Measurements from ENCODE around the gene WNK1.
"Not testable (repeated sequence)": the region's sequence is repeated elsewhere in the genome, so short reads cannot be mapped to it uniquely, and the experiment has no call there.

WNK1 gene

GRCh38 chr12:788288-788687 is 35.9 kb downstream of the WNK1 start:
- TF ChIP-seq, protein P1, sequence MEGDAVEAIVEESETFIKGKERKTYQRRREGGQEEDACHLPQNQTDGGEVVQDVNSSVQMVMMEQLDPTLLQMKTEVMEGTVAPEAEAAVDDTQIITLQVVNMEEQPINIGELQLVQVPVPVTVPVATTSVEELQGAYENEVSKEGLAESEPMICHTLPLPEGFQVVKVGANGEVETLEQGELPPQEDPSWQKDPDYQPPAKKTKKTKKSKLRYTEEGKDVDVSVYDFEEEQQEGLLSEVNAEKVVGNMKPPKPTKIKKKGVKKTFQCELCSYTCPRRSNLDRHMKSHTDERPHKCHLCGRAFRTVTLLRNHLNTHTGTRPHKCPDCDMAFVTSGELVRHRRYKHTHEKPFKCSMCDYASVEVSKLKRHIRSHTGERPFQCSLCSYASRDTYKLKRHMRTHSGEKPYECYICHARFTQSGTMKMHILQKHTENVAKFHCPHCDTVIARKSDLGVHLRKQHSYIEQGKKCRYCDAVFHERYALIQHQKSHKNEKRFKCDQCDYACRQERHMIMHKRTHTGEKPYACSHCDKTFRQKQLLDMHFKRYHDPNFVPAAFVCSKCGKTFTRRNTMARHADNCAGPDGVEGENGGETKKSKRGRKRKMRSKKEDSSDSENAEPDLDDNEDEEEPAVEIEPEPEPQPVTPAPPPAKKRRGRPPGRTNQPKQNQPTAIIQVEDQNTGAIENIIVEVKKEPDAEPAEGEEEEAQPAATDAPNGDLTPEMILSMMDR (IDR thresholded peaks at IDR 0.05; ENCODE audit: insufficient read depth, low read length, poor library complexity, severe bottlenecking) = no peak
- no peaks in the 10 kb centered on the region for H3K27me3 ChIP-seq (replicated peaks; ENCODE audit: control insufficient read depth, insufficient read depth, low read length)
- no peak for DNase-seq (ENCODE audit: extremely low read depth, insufficient read length)
- H3K36me3 ChIP-seq (ENCODE audit: control insufficient read depth, insufficient read depth, low read length) = no peaks in the 10 kb centered on the region; the same call in 1 of the 2 replicates
- no peak overlapping the region for H3K4me3 ChIP-seq (replicated peaks; ENCODE audit: low read depth, low read length)

DNA sequence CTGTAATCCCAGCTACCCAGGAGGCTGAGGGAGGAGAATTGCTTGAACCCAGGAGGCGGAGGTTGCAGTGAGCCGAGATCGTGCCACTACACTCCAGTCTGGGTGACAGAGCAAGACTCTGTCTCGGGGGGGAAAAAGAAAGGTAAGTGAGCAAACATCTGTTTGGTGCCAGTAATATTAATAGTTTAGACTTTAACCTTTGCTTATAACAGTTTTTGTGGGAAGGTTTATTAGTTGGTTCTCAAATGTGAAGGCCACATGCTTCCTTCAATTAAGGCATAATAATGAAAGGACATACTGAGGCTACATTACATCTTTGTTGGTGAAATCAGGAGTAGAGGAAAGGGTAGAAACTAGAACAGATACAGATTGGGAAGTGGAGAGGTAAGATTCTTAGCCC is 36.4 kb downstream of the WNK1 start:
- DNase-seq (ENCODE audit: extremely low read depth, insufficient read length); H3K4me3 ChIP-seq (replicated peaks; ENCODE audit: low read depth, low read length); H3K27me3 ChIP-seq (replicated peaks; ENCODE audit: control insufficient read depth, insufficient read depth, low read length); H3K36me3 ChIP-seq (ENCODE audit: control insufficient read depth, insufficient read depth, low read length): not testable (repeated sequence)

DNA sequence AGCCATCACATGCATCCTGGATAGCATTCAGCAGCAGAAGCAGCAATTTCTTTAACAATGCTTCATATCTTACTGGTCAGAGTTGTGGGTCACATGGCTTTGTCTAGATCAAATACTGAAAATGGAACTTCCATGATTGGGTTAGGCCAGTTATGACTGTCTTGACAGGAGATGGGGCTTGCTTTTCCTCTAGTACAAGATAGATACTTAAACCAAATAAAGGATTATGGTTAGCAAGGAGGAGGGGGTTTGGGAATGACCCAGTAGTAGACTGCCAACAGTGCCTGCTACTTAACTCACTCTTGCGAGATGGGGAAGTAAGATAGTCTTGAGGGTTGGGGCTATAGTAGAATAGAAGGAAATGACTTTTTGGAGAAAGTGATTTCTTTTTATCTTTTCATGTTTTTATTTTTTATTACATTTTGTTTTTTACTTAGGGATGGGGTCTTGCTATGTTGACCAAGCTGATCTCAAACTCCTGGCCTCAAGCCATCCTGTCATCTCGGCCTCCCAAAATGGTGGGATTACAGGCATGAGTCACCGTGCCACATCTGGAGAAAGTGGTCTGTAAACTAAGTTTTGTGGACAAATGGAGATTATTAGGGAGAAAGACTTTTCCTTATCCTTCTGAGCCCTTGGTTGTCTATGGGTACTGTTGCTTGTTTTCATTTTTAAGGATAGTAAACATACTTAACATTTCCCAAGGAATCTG is 37.6 kb downstream of the WNK1 start:
- Histone ChIP-seq H3K27me3 (replicated peaks; ENCODE audit: control insufficient read depth, insufficient read depth, low read length) (no peaks in the 10 kb centered on the region), H3K36me3 (ENCODE audit: control insufficient read depth, insufficient read depth, low read length) (no peaks in the 10 kb centered on the region; the same call in 1 of the 2 replicates), H3K4me3 (replicated peaks; ENCODE audit: low read depth, low read length) (no peak overlapping the region)
- TF ChIP-seq, protein P1 (IDR thresholded peaks at IDR 0.05; ENCODE audit: insufficient read depth, low read length, poor library complexity, severe bottlenecking) = no peak
- DNase-seq (ENCODE audit: extremely low read depth, insufficient read length) = no peak

DNA sequence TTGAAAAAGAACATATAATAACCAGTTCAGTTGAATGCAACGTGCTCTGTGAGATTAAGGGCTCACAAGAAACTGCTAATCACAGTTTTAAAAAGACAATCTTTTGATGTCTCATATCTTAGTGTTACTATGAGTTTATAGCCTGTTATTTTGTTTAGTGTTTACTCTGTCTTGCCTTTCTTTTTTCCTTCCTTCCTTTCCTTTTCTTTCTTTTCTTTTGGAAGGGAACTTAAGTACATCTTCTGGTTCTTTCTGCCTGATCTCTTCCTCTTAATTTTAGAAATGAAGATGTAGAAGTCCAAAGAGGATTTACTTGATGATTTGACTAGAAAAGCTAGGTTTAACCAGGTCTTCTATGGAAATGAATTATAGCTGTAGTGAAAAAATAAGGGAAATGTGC is 38.2 kb downstream of the WNK1 start:
- Histone ChIP-seq H3K4me3 (replicated peaks; ENCODE audit: low read depth, low read length) (no peak overlapping the region), H3K27me3 (replicated peaks; ENCODE audit: control insufficient read depth, insufficient read depth, low read length) (no peaks in the 10 kb centered on the region), H3K36me3 (ENCODE audit: control insufficient read depth, insufficient read depth, low read length) (no peaks in the 10 kb centered on the region; the same call in 1 of the 2 replicates)
- no peak for DNase-seq (ENCODE audit: extremely low read depth, insufficient read length)
- TF ChIP-seq, protein P1 (IDR thresholded peaks at IDR 0.05; ENCODE audit: insufficient read depth, low read length, poor library complexity, severe bottlenecking) = no peak

- TF ChIP-seq, protein P1 (IDR thresholded peaks at IDR 0.05; ENCODE audit: insufficient read depth, low read length, poor library complexity, severe bottlenecking) = no peak
- no peaks in the 10 kb centered on the region for H3K27me3 ChIP-seq (replicated peaks; ENCODE audit: control insufficient read depth, insufficient read depth, low read length)
- DNase-seq (ENCODE audit: extremely low read depth, insufficient read length) = no peak
Measured at GRCh38 chr12:793037-793436, 40.7 kb downstream of the WNK1 start.

DNA sequence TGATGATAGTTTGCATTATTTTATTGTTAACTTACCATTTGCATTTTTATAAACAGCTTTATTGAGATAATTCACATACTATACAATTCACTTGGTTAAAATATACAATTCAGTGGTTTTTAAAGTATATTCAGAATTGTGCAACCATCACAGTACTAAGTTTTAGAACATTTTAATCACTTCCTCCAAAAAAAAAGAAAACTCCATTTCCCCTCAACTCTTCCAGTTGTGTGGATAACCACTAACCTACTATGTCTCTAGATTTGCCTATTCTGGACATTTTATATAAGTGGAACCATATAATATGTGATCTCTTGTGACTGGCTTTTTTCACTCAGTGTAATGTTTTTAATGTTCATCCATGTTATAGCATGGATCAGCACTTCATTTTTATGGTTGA is 41.3 kb downstream of the WNK1 start:
- no peak for DNase-seq (ENCODE audit: extremely low read depth, insufficient read length)
- H3K4me3 ChIP-seq (replicated peaks; ENCODE audit: low read depth, low read length) = no peak overlapping the region
- no peaks in the 10 kb centered on the region for H3K27me3 ChIP-seq (replicated peaks; ENCODE audit: control insufficient read depth, insufficient read depth, low read length)
- TF ChIP-seq, protein P1 (IDR thresholded peaks at IDR 0.05; ENCODE audit: insufficient read depth, low read length, poor library complexity, severe bottlenecking) = no peak
- no peaks in the 10 kb centered on the region; the same call in 1 of the 2 replicates for H3K36me3 ChIP-seq (ENCODE audit: control insufficient read depth, insufficient read depth, low read length)

More at GRCh38 chr12:793037-793436, 40.7 kb downstream of the WNK1 start:
- H3K4me3 ChIP-seq (replicated peaks; ENCODE audit: low read depth, low read length) = no peak overlapping the region
- no peaks in the 10 kb centered on the region; the same call in 1 of the 2 replicates for H3K36me3 ChIP-seq (ENCODE audit: control insufficient read depth, insufficient read depth, low read length)
